HPDE6-E6E7 (cell line): Measurements from ENCODE around the gene E2F6.

Experiments used
- DNase-seq: peaks from one replicate; pipeline ENCODE4 v3.0.0; 2011; ENCODE audit warnings: missing footprints; ENCODE audit errors: extremely low spot score

The E2F6 gene

DNA sequence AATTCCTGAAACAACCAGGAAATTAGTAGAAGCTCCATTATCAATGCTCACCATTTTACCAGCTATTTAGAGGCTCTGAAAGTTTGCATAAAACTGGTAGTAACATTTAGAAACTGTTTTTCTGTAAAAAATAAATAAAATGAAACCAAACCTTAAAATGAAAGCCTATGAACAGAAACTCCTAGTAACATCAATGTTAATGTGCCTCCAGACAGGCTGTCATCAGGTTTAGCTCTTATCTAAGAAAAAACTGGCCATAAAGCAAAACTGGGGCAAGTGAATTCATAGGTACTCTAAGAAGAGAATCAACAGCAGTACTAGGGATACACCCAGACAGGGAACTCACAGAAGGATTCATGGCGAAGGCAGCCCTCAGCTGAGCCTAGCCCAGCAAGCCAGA lies 8.0 kb downstream of the E2F6 start:
- no peak for DNase-seq

DNA sequence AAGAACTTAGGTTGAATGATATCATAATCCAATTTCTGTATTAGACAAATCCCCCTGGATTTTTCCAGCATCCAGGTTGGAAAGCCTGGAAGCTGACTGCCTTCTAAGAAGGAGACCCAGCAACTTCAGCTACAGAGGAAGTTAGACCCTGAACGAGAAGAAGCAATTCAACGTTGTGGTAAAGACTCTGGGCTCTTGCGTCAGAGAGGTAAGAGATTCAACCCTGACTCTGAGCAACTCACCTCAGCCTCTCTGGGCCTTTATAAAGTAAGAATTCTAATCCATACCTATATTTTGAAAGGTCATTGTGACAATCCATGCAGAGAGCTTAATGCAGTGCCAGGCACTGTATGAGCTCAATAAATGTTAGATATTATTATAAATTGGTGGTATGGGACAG lies 9.7 kb downstream of the E2F6 start:
- no peak for DNase-seq

GRCh38 chr2:11454824-11455223 lies 11.1 kb downstream of the E2F6 start:
- DNase-seq, result no peak

GRCh38 chr2:11450791-11451190 lies 15.2 kb downstream of the E2F6 start:
- no peak for DNase-seq

GRCh38 chr2:11446733-11447248 lies 19.2 kb downstream of the E2F6 start:
- no peak for DNase-seq

DNA sequence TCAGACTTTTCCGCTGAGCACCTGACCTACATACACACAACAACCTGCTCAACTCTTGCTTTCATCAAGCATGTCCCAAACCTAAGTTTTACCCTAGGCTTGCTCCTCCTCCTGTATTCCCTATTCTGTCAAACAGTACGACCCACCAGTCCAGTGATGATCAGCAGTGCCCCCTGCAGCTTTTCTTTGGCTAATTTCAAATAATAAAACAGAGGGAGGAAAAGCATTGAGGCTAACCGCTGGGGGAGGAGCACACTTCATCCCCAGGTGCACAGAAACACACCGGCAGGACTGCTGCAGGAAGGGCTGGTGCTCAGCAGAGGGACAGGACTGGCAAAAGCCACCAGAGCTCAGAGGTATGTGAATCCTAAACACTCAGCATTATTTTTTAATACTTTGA lies 21.2 kb downstream of the E2F6 start:
- no peak for DNase-seq

DNA sequence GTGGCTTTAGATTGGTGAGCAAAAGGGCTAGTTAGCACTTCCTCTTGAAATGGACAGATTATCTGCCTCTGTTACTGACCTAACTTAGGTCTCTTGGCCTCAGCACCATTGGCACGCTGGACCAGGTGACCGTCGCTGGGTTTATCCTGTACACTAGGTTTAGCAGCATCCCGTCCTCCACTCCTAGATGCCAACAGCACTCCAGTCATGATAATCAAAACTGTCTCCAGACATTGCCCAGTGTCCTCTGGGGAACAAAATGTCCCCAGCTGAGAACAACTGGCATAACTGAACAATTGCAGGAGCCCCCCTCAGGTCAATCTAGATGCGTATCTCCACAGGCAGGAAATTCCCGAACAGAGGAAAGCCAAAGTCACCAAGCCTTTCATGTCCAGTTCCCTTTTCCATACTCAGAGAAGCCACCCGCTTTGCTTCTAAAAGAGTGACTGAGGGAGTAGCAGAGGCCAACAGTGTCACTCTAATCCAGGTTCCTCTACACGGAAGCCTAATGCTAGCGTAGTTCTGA lies 27.3 kb downstream of the E2F6 start:
- no peak for DNase-seq

DNA sequence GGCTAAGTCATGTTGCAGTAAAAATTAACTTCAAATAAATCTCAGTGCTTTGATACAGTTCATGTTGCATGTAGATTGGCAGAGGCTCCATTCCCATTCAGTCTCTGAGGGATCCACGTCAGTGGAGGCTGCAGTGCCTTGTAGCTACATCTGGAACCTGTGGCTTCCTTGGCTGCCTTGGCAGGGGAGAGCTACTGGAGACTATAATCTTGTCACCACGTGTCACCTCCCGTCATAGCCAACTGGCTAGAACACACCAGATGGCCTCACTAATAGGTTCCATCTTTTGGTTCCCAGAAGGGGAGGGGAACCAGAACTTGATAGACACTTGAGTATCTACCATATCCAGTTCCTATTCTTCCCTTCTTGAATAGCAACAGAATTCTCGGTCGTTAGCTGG lies 28.4 kb downstream of the E2F6 start:
- DNase-seq, result no peak

DNA sequence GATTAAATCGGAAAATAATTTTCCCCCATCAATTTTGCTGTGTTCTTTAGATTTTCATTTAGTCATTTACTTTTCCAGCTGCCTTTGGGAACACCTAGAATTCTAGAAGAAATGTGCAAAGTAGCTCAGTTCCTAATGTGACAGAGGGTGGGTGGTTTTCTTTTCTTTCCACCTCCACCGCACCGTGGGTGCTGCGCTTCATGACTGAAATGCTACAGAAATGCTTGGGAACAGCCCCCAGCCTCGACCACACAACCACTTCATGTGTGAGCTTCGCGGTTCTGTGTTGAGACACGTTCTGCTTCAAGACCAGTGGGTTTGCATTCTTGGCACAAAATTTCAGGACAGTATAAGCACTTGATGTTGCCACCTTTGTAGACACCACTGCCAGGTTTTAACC lies 30.9 kb downstream of the E2F6 start:
- no peak for DNase-seq

DNA sequence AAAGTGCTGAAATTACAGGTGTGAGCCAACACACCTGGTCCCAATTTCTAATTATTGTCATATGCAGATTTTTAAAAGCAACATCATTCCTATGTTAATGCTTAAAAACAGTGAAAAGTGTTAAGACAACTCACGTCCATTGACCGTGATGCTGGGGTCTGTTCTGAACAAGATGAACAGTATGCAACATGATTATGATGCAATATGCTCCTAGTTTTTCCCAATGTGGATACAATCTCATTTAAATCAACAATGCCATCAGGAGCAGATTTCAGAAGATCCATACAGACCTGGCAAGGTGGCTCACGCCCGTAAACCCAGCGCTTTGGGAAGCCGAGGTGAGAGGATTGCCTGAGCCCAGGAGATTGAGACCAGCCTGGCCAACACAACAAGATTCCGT lies 31.5 kb downstream of the E2F6 start:
- no peak for DNase-seq

DNA sequence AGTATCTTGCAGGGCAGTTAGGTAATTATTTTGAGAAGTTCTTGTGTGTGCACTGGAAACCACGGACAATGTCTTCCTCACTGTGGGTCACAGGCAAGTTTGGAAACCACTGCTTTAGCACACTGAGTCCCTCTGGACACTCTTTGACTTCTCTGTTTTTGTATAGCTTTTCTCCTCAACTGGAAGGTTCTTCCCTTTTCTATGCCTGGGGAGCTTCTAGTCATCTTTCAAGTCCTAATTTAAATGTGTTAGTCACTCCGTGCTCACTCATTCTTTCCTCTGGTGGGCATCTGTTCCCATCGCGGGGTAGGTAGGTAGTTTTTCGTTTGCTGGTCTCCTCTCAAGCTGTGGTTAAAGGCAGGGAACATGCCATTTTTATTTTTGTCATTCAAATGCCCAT lies 32.1 kb downstream of the E2F6 start:
- no peak for DNase-seq

DNA sequence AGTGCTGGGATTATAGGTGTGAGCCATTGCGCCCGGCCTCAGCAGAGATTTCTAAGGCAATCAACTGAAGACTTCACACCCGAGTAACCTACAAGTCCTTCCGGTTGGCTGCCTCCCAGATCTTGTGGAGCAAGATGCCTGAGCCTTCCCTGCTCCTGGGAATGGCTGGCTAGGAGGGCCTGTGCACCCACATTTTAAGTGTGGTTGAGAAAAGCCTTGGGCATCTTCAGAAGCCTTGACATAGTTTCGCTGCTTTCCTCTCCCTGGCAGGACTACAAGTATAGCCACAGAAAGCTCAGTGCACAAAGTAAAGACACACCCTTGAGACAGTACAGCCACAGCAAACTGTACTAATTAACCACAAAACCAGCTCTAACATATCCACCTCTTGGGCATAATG lies 35.2 kb downstream of the E2F6 start:
- DNase-seq, result no peak

GRCh38 chr2:11427224-11427623 lies 38.7 kb downstream of the E2F6 start:
- no peak for DNase-seq

GRCh38 chr2:11422901-11423435 lies 43.0 kb downstream of the E2F6 start:
- DNase-seq, result no peak

GRCh38 chr2:11422491-11422865 lies 43.5 kb downstream of the E2F6 start:
- no peak for DNase-seq

DNA sequence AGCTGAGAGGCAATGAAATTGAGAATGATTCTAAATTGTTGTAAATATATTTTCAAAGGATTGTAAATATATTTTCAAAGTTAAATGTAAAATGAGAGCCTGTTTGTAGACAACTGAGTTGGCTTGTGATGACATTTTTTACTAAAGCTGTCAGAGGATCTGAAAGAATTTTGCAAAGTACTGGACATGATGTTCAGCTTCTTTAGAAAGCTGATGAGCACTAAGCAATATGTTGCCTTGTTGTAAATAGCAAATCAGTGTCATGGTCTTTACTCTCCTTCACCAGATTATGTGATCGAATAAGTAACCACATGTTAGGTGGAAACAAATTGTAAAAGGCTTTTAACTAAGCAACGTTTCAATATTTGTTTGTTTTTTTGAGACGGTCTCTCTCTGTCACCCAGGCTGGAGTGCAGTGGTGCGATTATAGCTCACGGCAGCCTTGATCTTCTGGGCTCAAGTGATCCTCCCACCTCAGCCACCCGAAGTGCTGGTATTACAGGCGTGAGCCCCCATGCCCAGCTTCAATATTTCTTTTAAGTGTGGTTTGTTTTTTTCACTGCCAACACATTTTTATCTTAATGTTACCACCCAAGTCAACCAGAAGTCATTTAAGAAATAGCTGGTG lies 44.0 kb downstream of the E2F6 start:
- DNase-seq, result no peak

DNA sequence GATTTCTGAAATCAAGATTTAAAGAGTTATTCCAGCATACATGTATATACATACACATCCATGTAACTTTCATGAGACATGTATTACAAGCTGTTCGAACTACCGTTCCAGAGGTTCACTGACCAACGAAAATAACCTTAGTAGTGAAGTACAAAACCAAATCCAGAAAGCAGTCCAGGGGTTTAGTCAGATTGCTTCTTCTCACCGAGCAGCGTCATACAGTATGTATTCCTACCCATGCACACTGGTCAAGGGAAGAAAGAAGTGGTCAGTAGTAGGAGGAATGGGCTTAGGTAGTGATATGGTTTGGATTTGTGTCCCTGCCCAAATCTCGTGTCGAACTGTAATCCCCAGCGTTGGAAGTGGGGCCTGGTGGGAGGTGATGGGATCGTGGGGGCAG lies 45.3 kb downstream of the E2F6 start:
- no peak for DNase-seq

GRCh38 chr2:11420190-11420589 lies 45.8 kb downstream of the E2F6 start:
- no peak for DNase-seq

DNA sequence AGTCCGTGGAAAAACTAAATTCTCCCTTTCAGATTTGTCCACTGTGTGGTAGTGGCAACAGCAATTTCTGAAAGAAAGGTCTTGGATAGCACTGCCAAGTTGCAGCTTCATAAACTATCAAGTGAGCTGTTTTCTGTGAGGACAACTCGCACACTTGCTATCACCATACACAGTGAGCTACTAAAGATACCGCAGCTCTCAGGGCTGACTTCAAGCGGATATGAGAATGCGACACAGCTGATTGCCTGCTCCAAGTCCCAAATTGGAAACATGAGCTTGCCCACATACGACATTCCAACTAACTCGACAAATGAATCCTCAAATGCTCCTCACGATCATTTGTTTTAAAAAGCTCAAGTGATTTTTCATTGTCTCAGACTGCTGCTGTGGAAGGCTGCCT lies 46.2 kb downstream of the E2F6 start:
- DNase-seq, result no peak

DNA sequence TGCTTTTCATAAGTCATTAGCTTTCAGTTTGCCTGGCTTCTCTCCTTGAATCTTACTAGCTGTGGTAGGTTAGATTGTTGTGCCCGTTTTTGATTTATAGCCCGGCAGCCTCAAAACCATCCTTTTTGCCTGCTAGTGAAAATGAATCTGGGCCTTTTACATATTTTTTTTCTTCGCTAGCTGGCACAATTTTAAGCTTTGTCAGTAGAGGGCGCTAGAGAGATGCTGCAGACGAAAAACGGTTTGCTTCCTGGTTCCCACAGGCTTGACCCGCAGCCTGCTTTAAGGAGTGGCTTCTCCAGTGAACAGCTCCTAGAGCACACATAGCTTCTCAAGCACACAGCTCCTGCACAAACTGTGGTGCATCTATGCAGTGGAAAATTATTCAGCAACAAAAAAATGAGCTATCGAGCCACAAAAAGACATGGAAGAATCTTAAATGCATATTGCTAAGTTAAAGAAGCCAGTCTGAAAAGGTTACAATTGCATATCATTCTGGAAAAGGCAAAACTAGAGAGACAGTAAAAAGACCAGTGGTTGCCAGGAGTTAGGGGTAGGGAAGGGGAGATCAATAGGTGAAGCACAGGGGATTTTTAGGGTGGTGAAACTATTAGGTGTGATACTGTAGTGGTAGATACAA lies 47.9 kb downstream of the E2F6 start:
- no peak for DNase-seq

DNA sequence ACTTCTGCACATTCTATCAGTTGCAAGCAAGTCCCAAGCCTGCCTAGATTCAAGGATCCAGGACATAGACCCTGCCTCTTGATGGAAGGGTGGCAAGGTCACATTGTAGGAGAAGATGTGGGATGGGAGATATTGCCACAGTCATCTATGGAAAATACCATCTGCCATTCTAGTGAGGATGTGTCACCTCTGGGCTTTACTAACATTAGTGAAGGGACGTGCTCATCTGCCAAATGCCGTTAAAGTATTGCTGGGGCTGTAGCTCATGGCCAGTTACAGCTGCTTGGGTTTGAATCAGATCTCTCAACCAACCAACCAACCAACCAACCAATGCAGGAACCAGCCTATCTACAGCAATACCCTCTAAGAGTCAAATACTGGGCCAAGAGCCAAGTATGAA lies 49.0 kb downstream of the E2F6 start:
- no peak for DNase-seq

- no peak for DNase-seq
Observed at GRCh38 chr2:11416186-11416585, 49.8 kb downstream of the E2F6 start.

DNA sequence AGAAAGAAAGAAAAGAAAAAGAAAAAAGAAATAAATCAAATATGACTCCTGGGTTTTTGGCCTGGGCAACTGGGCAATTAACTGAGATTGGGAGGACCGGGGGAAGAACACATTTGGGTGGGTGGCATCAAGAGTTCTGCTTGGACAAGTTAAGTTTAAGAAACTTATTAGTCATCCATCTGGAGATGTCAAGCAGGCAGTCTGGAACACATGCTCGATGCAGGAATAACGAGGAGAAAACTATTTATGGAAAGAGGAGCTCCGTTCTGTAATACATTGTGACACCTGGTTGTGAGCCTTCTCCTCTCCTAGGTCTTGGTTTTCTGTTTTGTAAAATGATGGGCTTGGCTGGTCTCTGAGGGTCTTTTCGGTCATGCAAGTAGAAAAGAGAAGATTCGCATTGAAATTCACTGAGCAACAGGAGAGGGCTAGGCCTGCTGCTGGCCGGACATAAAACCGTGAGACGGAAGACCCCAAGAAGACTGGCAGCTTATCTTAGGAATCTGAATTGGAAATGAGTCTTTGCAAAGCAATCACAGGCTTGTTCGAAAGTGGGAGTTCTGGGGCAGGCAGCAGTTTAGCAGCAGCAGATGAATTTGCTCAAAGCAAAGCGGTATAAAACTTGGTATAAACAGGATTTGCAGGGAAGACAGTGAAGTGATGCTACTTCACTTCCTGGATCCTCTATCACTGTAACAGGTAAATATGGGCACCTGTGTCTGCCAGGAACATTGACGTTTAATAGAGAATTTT lies 51.4 kb downstream of the E2F6 start:
- DNase-seq, result no peak
